ENCODE measurements around the gene RNF149. TPM values are rescaled to one million over a fixed set of nuclear protein-coding genes. Genes with fewer than 3 reads are reported as not detected.

Gene RNF149
- total RNA-seq, 4 donors from 2014 or later = 22.7 to 100 (median 54.6) TPM

GRCh38 chr2:101274142-101274541 is 34.4 kb downstream of the RNF149 start:
- intact Hi-C loops (cut with DNase I; ENCODE audit: low total_unique reads) (no loop called here), in situ Hi-C loops (cut with MboI; ENCODE audit: low pct_ligation_motif_present in 1 of 4, low pct_unique_long_range_greater_than_20kb in 1 of 4, low sequenced_read_pairs in 3 of 4) (no loop called here)
- peaks cover 0 to 62% (median 18%) of the 10 kb centered on the region in 4 donors for H3K36me3 ChIP-seq
- no peaks in the 10 kb centered on the region for H3K27me3 ChIP-seq
- 92% methylated on average over 5 of the region's 5 CpGs; no CpG with 5 or more reads in 1 of the 2 donors for WGBS, 2 donors (ENCODE audit: low coverage in 1 of 2)
- no peak for DNase-seq
- H3K4me3 ChIP-seq = no peak overlapping the region
- no peak overlapping the region for H3K27ac ChIP-seq
- no peaks in the 10 kb centered on the region for H3K4me1 ChIP-seq
- no peaks in the 10 kb centered on the region for H3K9me3 ChIP-seq
- TF ChIP-seq POLR2AphosphoS5 (IDR thresholded peaks at IDR 0.05) (no peak), POLR2A (IDR thresholded peaks at IDR 0.05) (no peak), CTCF (IDR thresholded peaks at IDR 0.05) (no peak), EP300 (IDR thresholded peaks at IDR 0.05; ENCODE audit: low read depth) (no peak)

GRCh38 chr2:101273056-101273455 is 35.4 kb downstream of the RNF149 start:
- Histone ChIP-seq H3K4me3 (no peak overlapping the region), H3K36me3 (peaks cover 0 to 59% (median 17%) of the 10 kb centered on the region in 4 donors), H3K27ac (no peak overlapping the region), H3K4me1 (peaks cover 0 to 6% (median under 1%) of the 10 kb centered on the region in 4 donors), H3K9me3 (no peaks in the 10 kb centered on the region), H3K27me3 (no peaks in the 10 kb centered on the region)
- intact Hi-C loops (cut with DNase I; ENCODE audit: low total_unique reads) (no loop called here), in situ Hi-C loops (cut with MboI; ENCODE audit: low pct_ligation_motif_present in 1 of 4, low pct_unique_long_range_greater_than_20kb in 1 of 4, low sequenced_read_pairs in 3 of 4) (no loop called here)
- TF ChIP-seq EP300 (IDR thresholded peaks at IDR 0.05; ENCODE audit: low read depth) (no peak), POLR2A (IDR thresholded peaks at IDR 0.05) (no peak), POLR2AphosphoS5 (IDR thresholded peaks at IDR 0.05) (no peak), CTCF (IDR thresholded peaks at IDR 0.05) (no peak)
- 87% methylated on average over 8 of the region's 8 CpGs; no CpG with 5 or more reads in 1 of the 2 donors for WGBS, 2 donors (ENCODE audit: low coverage in 1 of 2)
- DNase-seq = no peak

GRCh38 chr2:101272045-101272784 is 36.3 kb downstream of the RNF149 start:
- Histone ChIP-seq H3K27me3 (no peaks in the 10 kb centered on the region), H3K9me3 (no peaks in the 10 kb centered on the region), H3K27ac (no peak overlapping the region), H3K36me3 (peaks cover 0 to 63% (median 17%) of the 10 kb centered on the region in 4 donors), H3K4me3 (no peak overlapping the region), H3K4me1 (peaks cover 0 to 14% (median 3%) of the 10 kb centered on the region in 4 donors)
- 48 to 58% methylated on average over 3 of the region's 3 CpGs for WGBS, 2 donors (ENCODE audit: low coverage in 1 of 2)
- intact Hi-C loops (cut with DNase I; ENCODE audit: low total_unique reads) (no loop called here), in situ Hi-C loops (cut with MboI; ENCODE audit: low pct_ligation_motif_present in 1 of 4, low pct_unique_long_range_greater_than_20kb in 1 of 4, low sequenced_read_pairs in 3 of 4) (no loop called here)
- no peak for TF ChIP-seq POLR2AphosphoS5 (IDR thresholded peaks at IDR 0.05)
- no peak for TF ChIP-seq EP300 (IDR thresholded peaks at IDR 0.05; ENCODE audit: low read depth)
- no peak for TF ChIP-seq CTCF (IDR thresholded peaks at IDR 0.05)
- TF ChIP-seq POLR2A (IDR thresholded peaks at IDR 0.05) = no peak
- no peak for DNase-seq

GRCh38 chr2:101270700-101271259 is 37.7 kb downstream of the RNF149 start:
- no peak overlapping the region for H3K27ac ChIP-seq
- in situ Hi-C loops (cut with MboI; ENCODE audit: low pct_ligation_motif_present in 1 of 4, low pct_unique_long_range_greater_than_20kb in 1 of 4, low sequenced_read_pairs in 3 of 4) (no loop called here), intact Hi-C loops (cut with DNase I; ENCODE audit: low total_unique reads) (no loop called here)
- peaks cover 0 to 58% (median 17%) of the 10 kb centered on the region in 4 donors for H3K36me3 ChIP-seq
- no peak for DNase-seq
- H3K4me3 ChIP-seq = no peak overlapping the region
- 96 to 100% methylated on average over 1 to 8 of the region's 8 CpGs for WGBS, 2 donors (ENCODE audit: low coverage in 1 of 2)
- H3K4me1 ChIP-seq = peaks cover 0 to 27% (median 5%) of the 10 kb centered on the region in 4 donors
- TF ChIP-seq POLR2AphosphoS5 (IDR thresholded peaks at IDR 0.05) = no peak
- TF ChIP-seq EP300 (IDR thresholded peaks at IDR 0.05; ENCODE audit: low read depth) = no peak
- H3K9me3 ChIP-seq = no peaks in the 10 kb centered on the region
- no peaks in the 10 kb centered on the region for H3K27me3 ChIP-seq
